Ramos (cell line): ENCODE data around the gene IQCB1.

Source experiments
- in situ Hi-C: fragments of 300-500 bp; cut with MboI; formaldehyde crosslinking; loops from one replicate; pipeline ENCODE4 v1.14.3; 2022; ENCODE audit warnings: low sequenced_read_pairs; ENCODE audit not compliant: unreplicated experiment

IQCB1 gene, protein sequence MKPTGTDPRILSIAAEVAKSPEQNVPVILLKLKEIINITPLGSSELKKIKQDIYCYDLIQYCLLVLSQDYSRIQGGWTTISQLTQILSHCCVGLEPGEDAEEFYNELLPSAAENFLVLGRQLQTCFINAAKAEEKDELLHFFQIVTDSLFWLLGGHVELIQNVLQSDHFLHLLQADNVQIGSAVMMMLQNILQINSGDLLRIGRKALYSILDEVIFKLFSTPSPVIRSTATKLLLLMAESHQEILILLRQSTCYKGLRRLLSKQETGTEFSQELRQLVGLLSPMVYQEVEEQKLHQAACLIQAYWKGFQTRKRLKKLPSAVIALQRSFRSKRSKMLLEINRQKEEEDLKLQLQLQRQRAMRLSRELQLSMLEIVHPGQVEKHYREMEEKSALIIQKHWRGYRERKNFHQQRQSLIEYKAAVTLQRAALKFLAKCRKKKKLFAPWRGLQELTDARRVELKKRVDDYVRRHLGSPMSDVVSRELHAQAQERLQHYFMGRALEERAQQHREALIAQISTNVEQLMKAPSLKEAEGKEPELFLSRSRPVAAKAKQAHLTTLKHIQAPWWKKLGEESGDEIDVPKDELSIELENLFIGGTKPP

DNA sequence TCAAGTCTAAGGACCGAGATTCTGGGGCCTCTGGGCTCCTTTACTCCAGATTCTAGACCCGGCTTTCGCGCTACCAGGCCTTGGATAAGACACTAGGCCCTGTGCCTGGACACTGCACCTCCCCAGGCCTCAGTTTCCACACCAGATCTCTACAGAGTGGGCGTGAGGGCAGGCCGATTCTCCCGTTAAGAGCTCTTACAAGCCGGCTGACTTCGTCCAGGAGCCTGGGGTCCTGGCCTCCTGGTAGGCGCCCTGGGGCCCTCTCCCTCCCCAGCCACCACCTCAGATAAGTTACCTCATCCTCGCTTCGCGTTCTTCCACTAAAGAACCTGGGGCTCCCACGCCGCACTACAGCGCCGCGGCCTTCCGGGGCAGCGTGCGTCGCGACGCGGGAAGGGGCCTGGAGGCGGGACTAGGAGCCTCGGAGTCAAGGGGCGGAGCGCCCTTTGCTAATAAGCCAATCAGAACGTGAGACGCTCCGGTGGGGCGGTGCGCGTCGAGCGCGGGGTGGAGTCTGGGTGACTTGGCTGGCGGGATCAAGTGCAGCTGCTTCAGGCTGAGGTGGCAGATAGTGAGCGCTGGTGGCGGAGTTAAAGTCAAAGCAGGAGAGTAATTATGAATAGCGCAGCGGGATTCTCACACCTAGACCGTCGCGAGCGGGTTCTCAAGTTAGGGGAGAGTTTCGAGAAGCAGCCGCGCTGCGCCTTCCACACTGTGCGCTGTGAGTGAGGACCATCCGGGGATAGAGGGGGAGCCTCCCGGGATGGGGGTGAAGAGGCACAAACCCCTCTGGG lies at the start of gene IQCB1, which contains the start of gene EAF2:
Gene IQCB1, minus strand, starts transcription at position 390 of the 794 bp plus-strand sequence. CDS start 6,100 bp downstream, outside the sequence.
Gene EAF2, plus strand, starts transcription at position 539 of the 794 bp plus-strand sequence. Its CDS starts 77 bp downstream, at position 616.
- in situ Hi-C loops, result no loop called here

DNA sequence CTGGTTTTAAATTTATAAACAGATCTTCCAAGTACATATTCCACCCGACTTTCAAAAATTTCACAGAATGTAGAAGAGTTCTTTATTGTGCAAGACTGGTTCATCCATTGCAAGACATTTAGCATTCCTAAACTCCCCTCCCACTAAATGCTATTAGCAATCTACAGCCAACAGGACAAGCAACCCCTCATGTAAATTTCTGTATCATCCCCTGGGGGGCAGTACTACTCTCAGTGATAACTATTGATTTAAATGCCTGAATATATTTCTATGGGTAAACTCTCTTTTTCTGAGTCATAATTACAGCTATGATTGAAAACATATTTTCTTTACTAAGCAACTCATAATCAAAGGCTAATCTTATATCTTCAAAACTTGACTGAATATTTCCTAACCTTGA lies 48.6 kb upstream of the IQCB1 start:
- in situ Hi-C loops, result no loop called here

DNA sequence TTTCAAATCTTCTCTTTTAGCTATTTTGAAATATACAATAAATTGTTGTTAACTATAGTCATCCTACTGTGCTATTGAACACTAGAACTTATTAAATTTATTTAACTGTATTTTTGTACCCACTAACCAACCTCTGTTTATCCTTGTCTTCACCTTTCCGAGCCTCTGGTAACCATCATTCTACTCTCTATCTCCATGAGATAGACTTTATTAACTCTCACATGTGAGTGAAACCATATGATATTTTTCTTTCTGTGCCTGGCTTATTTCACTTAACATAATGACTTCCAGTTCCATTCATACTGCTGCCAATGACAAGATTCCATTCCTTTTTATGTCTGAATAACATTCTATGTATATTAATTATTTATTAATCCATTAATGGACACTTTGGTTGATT lies 43.6 kb upstream of the IQCB1 start:
- in situ Hi-C loops, result no loop called here

DNA sequence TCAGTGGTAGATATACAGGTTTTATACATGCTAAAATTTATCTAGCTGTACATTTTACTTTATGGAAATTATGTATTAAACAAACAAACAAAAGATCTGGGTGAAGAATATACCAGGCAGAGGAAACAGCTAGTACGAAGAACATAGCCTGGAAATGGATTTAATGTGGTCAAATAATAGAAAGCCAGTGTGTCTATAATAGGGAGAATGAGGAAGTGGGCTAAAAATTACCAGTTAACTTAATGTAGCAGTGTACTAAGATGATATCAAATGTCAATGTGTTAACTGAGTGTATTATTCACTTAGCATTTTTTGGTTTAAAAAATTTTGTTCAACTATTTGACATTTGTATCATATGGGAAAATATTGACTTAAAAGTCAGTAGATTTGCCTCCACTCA lies 36.6 kb upstream of the IQCB1 start:
- in situ Hi-C loops, result loop anchor here (25.0 kb wide), 1 partner anchor 391 kb away; no protein-coding TSS in a partner anchor

DNA sequence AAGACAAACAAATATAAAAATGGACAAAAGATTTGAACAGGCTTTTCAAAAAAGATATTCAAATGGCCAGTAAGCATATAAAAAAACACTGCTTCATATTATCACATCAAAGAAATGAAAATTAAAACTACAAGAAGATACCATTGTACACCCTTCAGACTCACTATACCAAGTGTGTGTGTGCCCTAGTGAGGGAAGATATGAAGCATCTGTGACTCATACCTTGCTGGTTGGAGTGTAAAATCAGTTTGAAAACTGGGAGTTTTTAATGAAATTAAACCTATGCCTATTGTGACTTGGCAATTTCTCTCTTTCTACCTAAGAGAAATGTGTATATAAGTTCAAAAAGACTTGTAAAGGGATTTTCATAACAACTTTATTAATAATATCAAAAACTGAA lies 35.9 kb upstream of the IQCB1 start:
- in situ Hi-C loops, result loop anchor here (25.0 kb wide), 1 partner anchor 392 kb away; no protein-coding TSS in a partner anchor

DNA sequence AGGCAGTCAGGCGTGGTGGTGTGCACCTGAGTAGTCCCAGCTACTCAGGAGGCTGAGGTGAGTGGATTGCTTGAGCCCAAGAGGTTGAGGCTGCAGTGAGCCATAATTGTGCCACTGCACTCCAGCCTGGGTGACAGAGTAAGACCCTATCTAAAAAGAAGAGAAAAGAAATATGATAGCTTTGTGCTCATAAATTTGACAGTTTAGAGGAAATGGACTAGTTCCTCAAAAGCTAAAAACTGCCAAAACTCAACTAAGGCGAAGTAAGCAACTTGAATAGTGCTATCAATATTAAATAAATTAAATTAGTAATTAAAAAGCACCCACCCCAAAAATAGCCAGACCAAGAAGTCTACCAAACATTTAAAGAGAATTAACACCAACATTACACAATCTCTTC lies 34.9 kb upstream of the IQCB1 start:
- in situ Hi-C loops, result loop anchor here (25.0 kb wide), 1 partner anchor 393 kb away; no protein-coding TSS in a partner anchor

DNA sequence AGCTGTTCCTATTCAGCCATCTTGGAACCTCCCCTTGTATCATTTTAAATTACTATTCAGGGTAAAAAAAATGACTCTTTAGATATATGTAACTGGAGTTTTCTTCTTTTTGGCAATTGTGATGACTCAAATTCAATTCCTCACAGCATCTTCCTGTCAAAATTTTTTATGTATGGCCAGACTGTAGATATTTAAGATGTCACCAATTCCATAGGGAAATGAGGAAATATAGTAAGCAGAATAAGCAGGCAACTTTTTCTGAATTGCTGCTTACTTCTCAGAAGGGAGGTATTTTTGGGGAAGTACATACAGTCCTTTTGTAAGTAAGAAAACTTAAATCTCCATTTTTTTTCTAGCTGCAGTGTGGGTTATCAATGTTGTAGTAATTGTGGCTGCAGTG lies 28.9 kb upstream of the IQCB1 start:
- in situ Hi-C loops, result loop anchor here (25.0 kb wide), 1 partner anchor 398 kb away; no protein-coding TSS in a partner anchor

DNA sequence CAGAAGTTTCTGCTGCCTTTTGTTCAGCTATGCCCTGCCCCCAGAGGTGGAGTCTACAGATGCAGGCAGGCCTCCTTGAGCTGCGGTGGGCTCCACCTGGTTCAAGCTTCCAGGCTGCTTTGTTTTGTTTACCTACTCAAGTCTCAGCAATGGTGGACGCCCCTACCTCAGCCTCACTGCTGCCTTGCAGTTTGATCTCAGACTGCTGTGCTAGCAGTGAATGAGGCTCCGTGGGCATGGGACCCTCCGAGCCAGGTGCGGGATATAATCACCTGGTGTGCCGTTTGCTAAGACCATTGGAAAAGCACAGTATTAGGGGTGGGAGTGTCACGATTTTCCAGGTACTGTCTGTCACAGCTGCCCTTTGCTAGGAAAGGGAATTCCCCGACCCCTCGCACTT lies 28.4 kb upstream of the IQCB1 start:
- in situ Hi-C loops, result loop anchor here (25.0 kb wide), 1 partner anchor 399 kb away; no protein-coding TSS in a partner anchor

DNA sequence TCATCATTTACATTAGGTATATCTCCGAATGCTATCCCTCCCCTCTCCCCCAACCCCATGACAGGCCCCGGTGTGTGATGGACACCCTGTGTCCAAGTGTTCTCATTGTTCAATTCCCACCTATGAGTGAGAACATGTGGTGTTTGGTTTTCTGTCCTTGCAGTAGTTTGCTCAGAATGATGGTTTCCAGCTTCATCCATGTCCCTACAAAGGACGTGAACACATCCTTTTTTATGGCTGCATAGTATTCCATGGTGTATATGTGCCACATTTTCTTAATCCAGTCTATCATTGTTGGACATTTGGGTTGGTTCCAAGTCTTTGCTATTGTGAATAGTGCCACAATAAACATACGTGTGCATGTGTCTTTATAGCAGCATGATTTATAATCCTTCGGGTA lies 22.9 kb upstream of the IQCB1 start:
- in situ Hi-C loops, result loop anchor here (25.0 kb wide), 1 partner anchor 405 kb away; no protein-coding TSS in a partner anchor

DNA sequence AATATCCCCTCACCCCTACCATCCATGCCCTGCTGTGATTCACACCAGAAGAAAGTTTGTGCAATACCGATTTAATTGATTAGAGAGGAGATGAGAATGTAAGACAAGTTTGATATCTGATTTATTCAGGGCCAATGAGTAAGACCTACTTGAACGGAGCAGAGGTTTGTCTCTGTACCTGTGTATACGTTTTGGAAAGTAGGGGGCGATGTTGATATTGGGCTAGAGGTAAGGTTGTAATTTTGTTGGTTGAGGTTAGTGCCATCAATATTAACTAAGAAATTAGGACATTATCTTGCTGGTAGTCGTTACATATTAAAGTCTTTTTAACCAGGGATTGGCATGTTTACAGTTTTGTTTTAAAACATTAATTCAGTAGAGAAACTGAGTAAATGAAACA lies 20.7 kb upstream of the IQCB1 start:
- in situ Hi-C loops, result loop anchor here (25.0 kb wide), 1 partner anchor 407 kb away; no protein-coding TSS in a partner anchor

DNA sequence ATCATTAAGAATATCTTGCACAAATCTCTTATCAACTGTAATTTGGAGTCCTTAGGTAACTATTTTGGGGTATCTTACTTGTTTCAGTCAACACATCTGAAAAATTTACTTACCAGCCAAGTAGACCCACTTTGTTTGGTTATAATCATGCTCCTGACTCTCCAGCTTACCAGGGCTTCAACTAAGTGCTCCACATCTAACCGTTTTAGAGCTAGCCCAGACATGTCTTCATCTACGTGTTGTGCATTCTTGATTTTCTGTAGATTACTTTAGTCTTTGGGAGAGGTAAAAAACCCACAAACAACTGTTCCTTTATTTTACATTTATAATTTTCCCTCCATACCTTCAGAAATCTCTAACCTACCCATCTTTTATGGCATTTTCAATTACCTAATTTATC lies 17.4 kb upstream of the IQCB1 start:
- in situ Hi-C loops, result loop anchor here (25.0 kb wide), 1 partner anchor 410 kb away; no protein-coding TSS in a partner anchor

DNA sequence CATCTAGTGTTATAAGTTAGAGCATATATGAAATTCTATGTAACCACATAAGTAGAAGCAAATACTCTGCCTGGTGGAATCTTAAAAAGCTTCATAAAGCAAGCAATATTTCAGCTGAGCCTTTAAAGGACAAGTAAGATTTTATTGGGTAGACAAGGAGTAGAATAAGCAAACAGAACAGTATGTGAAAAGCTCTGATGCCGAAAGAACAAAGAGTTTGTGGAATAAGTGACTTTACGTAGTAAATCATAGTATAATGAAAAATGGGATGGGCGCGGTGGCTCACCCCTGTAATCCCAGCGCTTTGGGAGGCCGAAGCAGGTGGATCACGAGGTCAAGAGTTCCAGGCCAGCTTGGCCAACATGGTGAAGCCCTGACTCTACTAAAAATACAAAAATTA lies 10.0 kb upstream of the IQCB1 start:
- in situ Hi-C loops, result no loop called here

DNA sequence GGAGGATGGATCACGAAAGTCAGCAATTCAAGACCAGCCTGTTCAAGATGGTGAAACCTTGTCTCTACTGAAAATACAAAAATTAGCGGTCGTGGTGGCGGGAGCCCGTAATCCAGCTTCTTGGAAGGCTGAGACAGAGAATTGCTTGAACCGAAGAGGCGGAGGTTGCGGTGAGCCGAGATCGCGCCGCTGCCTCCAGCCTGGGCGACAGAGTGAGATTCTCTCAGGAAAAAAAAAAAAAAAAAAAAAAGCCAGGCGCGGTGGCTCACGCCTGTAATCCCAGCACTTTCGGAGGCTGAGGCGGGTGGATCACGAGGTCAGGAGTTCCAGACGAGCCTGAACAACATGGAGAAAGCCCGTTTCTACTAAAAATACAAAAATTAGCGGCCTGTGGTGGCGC lies 5.1 kb upstream of the IQCB1 start:
- in situ Hi-C loops, result no loop called here

DNA sequence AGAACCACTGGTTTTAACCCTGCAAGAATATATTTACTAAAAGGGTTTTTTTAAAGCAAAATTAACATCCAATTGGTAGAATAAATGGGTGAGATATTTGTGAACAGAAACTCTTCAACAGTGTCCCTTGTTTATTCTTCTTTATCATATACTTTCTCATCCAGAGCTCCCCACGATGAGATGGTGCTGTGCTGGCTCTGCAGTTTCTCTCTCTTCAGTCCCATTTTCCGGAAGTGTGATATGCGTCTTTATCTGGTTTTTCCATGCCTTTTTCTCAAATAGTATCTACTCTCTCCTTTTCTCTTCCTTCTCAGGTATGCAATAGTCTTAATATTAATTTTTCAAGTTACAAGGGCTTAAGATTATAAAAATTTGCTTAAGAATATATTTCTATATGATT lies 1.6 kb upstream of the IQCB1 start:
- in situ Hi-C loops, result no loop called here

DNA sequence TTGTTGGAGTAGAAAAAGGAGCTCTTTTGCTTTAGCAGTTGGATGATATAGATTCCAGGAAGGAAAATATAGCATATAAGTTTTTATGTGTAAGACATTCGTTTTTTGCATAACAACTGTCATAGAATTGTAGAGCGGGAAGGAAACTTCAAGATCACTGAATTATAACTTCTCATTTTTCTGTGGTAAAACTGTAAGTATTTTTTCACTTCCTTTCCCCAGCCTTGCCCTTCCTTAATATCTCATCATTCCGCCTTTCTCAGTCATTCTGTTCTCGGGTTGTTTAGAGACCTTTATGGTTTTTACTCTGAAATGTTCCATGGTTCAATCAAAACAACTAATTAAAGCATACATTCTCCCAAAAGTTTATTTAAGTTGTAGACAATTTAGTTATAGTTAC lies 1.2 kb upstream of the IQCB1 start:
- in situ Hi-C loops, result no loop called here

DNA sequence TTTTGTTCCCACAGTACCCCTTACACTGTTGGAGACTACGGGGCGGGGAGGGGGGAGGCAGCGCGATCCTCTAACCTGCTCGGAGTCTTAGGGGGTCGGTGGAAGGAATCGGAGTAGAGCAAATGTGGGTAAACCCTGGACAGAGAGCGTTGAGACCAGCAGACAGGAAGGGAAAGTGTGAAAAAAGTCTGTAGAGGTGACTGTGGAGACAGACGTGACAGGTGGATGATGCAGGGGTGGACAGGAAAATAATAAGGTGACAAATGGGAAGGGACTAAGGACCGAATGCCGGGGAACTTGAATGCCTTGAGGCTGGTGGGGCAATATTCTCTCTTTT lies 573 bp upstream of the IQCB1 start:
- in situ Hi-C loops, result no loop called here

DNA sequence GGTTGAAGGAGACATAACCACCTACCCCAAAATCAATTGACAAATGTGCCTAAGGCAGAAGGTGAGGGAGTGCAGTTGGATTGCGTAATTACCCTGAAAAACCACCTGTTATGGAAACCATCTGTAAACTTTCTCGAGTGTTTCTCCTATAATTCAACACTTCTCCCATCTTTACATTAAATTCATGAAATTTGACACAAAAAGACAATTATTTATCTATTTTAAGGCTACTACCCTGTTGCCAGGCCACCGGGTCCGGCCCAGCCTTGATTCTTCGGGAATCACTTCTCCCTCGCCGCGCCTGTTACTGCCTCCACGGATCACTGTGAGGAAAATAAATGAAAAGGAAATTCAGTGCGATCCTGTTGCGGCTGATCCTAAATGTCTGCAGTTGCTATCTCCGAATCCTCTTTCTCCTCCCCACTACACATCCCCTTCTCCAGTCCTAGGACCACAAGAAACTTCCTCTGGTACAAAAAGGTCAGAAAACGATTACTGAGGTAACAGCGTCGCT lies 646 bp downstream of the IQCB1 start:
- in situ Hi-C loops, result no loop called here

DNA sequence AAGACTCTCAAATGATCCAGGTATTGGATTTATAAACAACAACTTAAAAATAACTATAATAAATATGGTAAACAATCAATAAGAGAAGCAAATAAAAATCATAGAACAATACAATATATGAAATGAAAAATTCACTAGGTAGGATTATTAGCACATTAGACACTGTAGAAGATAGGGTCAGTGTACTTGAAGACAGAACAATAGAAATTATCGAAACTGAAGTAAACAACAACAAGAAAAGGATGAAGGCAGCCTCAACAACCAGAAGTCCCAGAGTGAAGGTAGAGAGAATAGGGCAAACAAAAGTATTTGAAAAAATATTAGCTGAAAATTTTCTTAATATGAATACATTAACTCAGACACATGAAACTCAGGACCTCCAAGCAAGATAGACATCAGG lies 11.9 kb downstream of the IQCB1 start:
- in situ Hi-C loops, result no loop called here

DNA sequence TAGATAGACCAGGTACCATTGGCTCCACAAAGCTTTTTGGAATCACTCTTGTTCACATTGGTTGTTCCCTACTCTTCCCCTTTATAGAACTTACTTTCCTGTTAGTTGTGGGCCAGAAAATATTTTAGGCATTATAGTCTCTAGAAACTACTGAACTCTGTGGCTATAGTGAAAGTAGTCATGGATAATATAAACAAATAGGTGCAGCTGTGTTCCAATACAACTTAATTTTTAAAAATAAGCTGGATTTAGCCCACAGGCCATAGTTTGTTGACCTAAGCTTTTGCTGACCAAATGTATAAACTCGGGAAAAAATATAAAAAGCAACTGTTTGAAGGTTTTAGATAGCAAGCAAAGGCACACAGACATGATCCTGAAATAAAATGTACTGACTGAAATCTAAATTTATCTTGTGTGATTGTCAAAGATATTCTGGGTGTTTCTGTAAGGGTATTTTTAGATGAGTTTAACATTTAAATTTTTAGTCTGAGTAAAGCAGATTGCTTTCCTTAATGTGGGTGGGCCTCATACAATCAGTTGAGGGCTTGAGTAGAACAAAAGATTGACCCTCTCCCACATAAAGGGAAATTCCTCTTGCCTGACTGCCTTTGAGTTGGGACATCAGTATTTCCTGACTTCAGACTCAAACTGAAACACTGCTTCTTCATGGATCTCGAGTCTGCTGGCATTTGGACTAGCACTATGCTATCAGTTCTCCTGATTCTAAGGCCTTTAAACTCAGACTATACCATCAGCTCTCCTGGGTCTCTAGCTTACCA lies 13.2 kb downstream of the IQCB1 start:
- in situ Hi-C loops, result no loop called here

DNA sequence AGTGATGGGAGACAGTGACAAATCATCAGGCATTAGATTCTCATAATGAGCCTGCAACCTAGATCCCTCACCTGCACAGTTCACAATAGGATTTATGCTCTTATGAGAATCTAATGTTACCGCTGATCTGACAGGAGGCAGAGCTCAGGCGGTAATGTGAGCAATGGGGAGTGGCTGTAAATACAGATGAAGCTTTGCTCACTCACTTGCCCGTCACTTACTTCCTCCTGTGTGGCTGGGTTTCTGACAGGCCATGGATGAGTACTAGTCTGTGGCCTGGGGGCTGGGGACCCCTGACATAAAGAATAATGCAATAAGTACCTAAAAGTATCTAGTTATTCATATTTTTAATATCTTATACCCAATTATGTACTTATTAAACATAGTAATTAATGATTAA lies 15.6 kb downstream of the IQCB1 start:
- in situ Hi-C loops, result no loop called here
